Activated CD4-positive, alpha-beta T cell treated with anti-CD3 and anti-CD28 coated beads, Interleukin-2, Interleukin-6, amounts not matched to agents 100 ng/mL and 50 ng/mL, durations not matched to agents 16 hours and 8 hours (primary cell): ENCODE data around the gene CIBAR2.

Source experiments
- DNase-seq: peaks from one replicate; pipeline ENCODE4 v3.0.0-alpha.2; 2020

CIBAR2 gene

GRCh38 chr16:85100265-85100664, 12.0 kb downstream of the CIBAR2 start:
- DNase-seq, result no peak

DNA sequence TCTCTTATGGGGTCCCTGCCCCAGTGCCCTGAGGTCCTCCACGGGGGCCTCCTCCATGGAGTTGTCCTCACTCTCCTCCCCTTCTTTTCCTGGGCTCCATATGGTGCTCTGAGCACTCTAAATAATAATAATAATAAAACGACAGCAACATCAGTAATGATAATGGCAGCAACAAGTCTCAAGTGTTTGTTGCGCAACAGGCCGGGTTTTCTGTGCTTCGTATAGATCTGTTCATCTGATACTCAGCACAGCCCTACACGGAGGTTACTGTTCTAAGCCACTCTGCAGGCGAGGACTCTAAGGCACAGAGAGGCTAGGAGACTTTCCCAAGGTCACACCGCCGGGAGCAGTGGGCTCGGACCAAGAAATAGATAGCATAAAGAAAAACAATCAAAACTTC, 13.7 kb downstream of the CIBAR2 start:
- no peak for DNase-seq

- DNase-seq, result no peak
Measured at GRCh38 chr16:85096921-85097320, 15.4 kb downstream of the CIBAR2 start.

GRCh38 chr16:85094812-85095211, 17.5 kb downstream of the CIBAR2 start:
- DNase-seq, result no peak

DNA sequence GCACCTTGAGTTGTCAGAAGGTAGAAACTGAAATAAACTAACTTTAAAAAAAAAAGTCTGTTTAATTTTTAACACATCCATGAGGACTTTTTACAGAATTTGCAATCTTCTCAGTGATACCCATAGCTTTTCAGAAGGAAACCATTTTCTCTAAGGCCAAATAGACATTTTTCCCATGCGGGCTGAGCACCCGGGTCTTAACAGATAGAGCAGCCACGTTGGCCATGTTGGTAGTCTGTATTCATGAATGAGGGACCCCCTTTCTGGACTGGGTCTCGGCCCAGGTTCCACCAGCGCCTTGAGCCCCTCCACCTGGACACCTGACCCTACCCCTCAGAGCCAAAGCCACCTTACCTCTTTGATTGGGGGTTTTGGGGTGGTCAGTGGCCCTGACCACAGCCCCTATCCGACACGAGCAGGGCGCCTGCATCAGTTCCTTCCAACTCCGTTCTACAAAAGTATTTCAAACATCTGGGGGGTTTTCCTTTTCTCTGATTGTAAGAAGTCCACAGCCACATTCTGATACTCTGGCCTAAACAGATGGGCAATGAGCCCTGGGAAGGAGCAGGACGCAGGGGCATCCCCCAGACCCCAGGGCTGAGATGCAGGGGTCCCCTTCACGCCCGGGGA, 18.0 kb downstream of the CIBAR2 start:
- no peak for DNase-seq

- no peak for DNase-seq
Measured at GRCh38 chr16:85093705-85094104, 18.6 kb downstream of the CIBAR2 start.

DNA sequence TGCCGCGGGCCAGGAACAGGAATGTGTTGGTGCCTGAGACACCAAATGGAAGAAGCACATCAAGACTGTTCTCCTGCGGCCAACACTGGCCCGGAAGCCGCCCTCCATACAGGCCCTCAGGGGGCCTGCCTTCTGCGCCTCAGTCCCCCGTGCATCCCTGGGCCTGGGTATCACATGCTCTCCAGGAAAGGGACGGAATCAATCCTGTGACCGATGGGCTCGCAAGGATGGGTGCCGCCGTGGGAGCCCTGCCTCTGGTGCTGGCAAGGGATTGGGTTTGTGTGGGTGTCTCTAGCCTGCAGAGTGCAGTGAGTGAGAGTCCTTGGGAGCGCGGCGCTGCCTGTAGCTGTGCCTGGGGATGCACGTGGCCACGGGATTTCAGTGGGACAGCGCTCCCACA, 19.4 kb downstream of the CIBAR2 start:
- DNase-seq, result no peak

GRCh38 chr16:85092309-85092708, 20.0 kb downstream of the CIBAR2 start:
- no peak for DNase-seq

DNA sequence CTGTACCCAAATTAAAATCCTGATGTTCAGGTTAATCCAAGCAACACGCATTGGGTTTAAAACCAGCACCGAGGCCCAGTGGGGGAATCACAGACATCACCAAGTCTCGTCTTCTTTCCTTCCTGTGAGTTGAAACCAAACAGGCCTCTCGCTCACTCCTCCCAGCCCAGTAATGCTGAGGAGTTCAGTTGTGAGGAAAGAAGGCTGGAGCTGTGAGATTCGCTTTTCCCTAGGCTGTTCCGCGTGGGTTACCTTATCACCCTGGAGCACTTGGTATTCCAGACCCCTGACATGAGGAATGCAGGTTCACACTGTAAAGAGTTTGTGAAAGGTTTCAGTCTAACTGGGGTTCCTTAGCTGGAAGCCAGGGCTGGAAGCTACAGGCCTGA, 20.8 kb downstream of the CIBAR2 start:
- DNase-seq, result no peak

DNA sequence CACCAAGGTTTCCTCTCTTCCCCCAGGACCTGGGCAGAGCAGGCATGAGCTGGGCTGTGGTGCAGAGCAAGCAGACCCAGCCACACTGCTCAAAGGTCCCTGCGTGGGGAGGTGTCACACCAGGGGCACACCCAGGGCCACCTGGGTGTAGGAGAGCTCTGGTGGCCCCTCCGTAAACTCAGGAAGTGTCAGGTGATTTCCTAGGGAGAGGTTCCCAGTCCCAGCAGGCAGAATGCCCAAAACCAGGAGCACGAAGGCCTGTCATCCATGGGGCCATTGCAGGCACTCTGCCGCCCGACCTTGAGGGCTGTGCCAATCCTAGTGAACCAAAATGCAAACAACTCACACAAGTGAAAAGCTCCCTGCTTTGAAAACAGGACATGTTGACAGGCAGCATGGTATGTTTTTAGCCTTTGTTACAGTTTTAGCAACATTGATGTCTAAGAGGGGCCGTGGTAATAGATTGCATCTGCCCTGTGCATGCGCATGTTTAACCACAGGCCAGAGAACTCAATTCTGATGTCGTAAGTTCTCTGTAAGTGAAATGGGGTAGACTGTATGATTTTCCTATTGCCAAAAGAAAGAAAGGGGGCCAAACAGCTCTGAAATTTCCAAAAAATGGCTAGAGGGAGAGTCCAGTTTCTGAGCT, 21.3 kb downstream of the CIBAR2 start:
- no peak for DNase-seq

GRCh38 chr16:85090181-85090580, 22.1 kb downstream of the CIBAR2 start:
- no peak for DNase-seq

GRCh38 chr16:85089525-85089924, 22.7 kb downstream of the CIBAR2 start:
- DNase-seq, result no peak

DNA sequence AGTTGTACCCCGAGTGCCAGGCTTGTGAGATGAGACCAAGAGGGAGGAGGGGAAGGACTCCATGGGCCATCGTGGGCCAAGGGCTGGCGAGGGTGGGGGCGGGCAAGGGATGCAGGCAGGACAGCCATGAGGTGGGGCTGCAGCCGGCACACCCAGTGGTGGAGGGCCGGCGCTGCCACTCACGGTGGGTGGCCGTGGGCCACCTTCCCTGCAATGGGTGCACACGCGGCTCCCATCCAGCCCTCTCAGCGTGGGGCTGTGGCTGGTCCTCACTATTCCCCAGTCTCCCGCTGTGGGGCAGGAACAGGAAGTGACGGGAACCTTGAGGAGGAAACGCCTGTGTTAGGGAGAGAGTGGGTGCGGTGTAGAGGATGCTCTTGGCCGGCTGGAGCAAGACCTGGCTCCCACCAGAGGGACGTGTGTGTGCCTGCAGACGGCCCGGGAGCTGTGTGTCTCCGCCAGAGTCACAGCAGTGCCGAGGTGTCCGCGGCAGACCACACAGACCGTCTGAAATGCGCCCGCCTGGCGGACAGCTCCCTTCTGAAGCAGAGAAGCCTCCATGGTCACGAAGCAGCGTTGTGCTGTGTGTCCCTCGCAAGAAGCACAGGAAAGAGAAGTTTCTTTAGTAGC, 23.6 kb downstream of the CIBAR2 start:
- DNase-seq, result no peak

DNA sequence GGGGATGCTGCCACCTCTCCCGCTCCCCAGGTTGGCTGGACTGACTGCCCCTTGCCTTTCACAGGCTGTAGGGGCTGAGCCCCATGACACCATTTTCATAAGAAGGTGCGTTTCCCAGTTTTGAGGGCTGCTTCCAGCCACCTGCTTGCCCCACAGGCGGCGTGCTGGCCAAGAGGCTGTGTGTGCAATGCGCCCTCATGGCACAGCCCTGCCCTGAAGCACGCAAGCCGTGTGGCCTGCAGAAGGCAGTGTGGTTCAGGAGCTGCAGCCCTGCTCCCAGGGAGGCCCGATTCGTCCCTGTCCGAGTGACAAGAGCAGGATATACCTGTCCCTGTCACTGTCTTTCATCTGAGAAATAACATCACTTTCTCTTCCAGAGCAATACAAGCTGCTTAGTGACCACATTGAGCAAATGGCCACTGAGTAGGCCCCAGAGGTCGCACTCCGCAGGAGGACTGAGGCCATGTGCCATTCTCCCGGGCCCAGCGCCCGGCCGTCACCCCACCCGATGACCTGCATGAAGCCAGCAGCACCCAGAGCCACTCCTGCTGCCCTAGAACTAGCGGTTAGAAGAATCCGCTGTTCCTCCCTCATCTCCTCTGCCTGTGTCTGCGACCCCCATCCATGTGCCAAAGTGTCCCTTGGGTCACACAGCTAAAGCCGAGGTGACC, 24.2 kb downstream of the CIBAR2 start:
- no peak for DNase-seq

DNA sequence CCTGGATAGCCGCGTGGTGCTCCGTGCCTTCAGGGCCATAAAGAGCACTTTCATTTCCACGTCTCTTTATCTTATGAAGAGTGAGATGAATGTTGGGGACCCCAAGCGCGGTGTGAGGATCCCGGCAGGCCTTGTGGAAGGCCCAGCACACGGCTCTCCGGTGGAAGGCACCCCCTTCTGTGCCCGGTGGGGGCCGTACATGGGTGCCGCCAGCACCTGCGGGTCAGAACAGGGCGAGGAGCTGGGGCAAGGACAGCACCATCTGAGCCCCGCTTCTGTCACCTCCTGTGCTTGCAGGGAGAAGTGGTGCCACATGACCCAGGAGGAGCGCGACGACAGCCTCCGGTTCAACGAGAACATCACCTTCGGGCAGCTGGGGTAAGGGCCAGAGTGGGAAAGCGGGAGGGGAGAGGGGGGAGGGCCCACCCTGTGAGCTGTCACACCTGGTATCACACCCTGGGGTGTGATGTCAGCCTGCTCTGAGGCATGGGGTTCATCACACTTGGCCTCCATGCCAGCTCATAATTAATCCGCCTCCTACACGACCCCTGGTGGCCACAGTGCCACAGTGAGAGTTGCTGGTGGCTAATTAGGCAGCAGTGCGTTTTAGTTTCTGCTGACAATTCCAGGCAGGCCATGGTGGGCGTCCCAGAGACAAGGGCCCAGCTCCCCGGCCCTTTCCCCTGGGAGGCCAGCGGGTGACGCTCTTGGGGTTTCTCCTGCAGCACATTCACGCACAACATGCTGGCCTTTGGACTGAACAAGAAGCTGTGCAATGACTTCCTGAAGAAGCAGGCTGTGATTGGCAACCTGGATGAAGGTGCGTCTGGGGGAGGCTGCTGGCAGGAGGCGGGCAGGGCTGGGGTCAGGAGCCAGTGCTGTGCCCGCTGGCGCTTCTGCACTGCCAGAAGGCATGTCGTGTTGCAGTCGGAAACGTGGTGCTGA, 25.7 kb downstream of the CIBAR2 start:
- DNase-seq, result peak; percentile 81

GRCh38 chr16:85085721-85086120, 26.6 kb downstream of the CIBAR2 start:
- no peak for DNase-seq

GRCh38 chr16:85084841-85085510, 27.3 kb downstream of the CIBAR2 start:
- no peak for DNase-seq

DNA sequence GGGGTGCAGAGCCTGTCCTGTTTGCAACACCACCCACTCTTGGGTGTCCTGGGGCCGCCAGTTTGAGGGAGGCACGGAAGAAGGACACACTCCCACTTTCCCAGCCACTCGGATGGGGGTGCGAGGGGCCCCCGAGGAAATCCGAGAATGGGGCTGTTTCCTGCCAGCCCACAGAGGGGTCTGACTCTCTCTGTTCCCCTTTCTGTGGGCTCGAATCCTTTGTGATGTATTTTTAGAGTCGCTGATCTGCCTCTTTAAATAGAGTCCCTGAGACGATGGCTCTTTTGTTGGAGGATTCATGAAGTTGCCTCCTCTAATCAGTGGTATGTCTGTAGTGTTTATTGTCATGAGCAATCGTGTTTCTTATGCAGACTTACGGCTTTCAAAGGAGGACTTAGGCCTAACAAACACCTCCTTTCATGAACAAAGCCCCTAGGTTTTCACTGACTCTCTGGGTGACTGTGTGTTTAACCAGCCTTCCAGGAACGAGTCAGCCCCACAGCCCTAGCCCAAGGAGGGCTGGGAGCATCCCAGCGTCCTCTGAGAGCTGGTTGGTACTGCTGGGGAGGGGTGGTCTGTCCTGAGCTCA, 29.1 kb downstream of the CIBAR2 start:
- DNase-seq, result no peak

DNA sequence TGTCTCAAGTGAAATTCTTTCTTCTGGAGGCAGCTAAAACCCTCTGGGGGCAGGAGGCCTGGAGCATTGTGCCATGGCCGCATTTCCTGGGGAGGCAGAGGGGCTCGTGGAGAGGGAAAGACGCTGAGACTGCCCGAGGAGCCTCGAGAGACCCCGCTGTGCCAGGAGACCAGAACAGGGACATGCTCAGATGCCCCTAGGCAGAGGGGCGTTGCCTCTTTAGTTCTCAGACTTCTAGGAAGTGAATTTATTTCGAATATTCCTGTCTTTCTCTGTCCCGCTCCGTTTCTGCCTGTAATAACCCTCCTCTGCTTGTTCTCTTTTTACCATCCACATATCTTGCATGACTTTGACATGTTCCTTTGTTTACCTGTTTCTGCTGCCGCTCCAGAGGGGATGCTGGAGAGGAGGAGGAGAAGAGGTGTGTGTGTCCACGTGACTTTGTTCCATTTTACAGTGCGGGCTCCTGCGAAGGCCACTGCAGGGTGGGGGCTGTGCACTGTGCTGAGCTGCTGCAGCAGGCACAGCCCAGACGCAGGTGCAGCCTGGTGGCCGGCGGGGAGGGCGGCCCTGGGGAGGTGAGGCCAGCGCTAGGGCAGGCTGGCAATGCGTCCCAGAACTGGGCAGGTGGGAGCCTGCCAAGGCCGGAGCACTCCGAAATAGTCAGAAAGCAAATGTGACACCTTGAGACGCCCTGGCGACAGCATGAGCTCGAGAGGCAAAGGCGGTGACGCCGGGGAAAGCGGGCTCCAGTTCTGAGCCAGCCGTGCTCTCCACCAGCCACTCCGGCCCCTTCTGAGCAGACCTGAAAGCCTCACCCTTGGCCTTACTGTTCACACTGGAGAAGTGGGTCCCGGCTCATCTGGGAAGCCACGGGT, 29.9 kb downstream of the CIBAR2 start:
- no peak for DNase-seq

- DNase-seq, result no peak
Measured at GRCh38 chr16:85081765-85082164, 30.5 kb downstream of the CIBAR2 start.

- DNase-seq, result no peak
Measured at GRCh38 chr16:85081038-85081437, 31.2 kb downstream of the CIBAR2 start.
